Measurements from ENCODE around the gene CREB3L2.

Gene CREB3L2

DNA sequence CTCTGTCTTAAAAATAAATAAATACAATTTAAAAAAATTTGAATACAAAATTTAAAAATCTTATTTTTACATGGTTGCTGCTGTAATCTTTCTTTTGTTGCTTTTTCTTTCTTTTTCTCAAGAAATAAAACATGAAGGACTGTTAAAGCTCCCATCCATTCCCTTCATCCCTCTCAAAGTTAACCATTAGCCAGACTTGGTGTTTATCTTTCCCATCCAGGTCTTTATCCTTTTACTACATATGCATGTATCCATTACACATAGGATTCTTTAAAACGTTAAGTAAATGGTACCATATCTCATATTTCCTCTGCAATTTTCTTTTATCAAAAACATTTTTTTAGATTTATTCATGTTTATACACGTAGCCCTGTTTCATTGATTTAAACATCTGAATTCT lies 70.1 kb downstream of the CREB3L2 start:
- no peak for DNase-seq
- Histone ChIP-seq H3K9ac (ENCODE audit: low read length) (no peak overlapping the region), H2BK5ac (ENCODE audit: low read depth, low read length, poor library complexity) (no peak overlapping the region), H3K4me2 (ENCODE audit: low read length) (no peak overlapping the region), H3K4me3 (ENCODE audit: low read depth, low read length) (no peak overlapping the region), H2AK5ac (ENCODE audit: low read length) (no peak overlapping the region), H2BK12ac (ENCODE audit: low read length) (no peak overlapping the region), H4K12ac (ENCODE audit: low read depth, low read length) (no peak overlapping the region), H3K4ac (ENCODE audit: low read depth, low read length) (no peak overlapping the region), H3K79me1 (ENCODE audit: low read length) (peaks cover 9% of the 10 kb centered on the region), H2BK120ac (ENCODE audit: insufficient read depth, low read length, poor library complexity) (no peak overlapping the region), H3K18ac (ENCODE audit: low read length) (no peak overlapping the region), H2AFZ (ENCODE audit: insufficient read depth, low read length, poor library complexity) (no peak overlapping the region), H3K4me1 (ENCODE audit: control insufficient read depth in 1 of 2, insufficient read depth in 2 of 2, low read length in 2 of 2) (peaks cover 20 to 34% of the 10 kb centered on the region in 2 experiments), H3K14ac (ENCODE audit: low read length) (no peak overlapping the region), H3K23ac (ENCODE audit: low read length) (no peak overlapping the region), H3K79me2 (ENCODE audit: control insufficient read depth, insufficient read depth, low read length, poor library complexity) (peaks cover 8% of the 10 kb centered on the region), H4K91ac (ENCODE audit: low read depth, low read length) (no peak overlapping the region), H3K27me3 (ENCODE audit: insufficient read depth, low read length) (no peaks in the 10 kb centered on the region), H4K8ac (ENCODE audit: low read depth, low read length) (no peak overlapping the region), H3K27ac (ENCODE audit: low read depth, low read length) (no peak overlapping the region), H3K36me3 (ENCODE audit: control insufficient read depth in 1 of 2, insufficient read depth in 2 of 2, low read length in 2 of 2) (peaks cover 10 to 15% of the 10 kb centered on the region in 2 experiments), H3K9me3 (ENCODE audit: insufficient read depth, low read depth, low read length) (no peaks in the 10 kb centered on the region)
- no CpG with 5 or more reads among the region's 2 CpGs for WGBS (ENCODE audit: extremely low coverage, insufficient coverage, insufficient read length)

- H3K79me1 ChIP-seq (ENCODE audit: low read length), result peaks cover 5% of the 10 kb centered on the region
- no peak overlapping the region for H3K23ac ChIP-seq (ENCODE audit: low read length)
- H2BK12ac ChIP-seq (ENCODE audit: low read length), result no peak overlapping the region
- H3K27me3 ChIP-seq (ENCODE audit: insufficient read depth, low read length), result no peaks in the 10 kb centered on the region
- H3K9ac ChIP-seq (ENCODE audit: low read length), result no peak overlapping the region
- H3K4me3 ChIP-seq (ENCODE audit: low read depth, low read length), result no peak overlapping the region
- no peak overlapping the region for H3K4me2 ChIP-seq (ENCODE audit: low read length)
- no peak overlapping the region for H3K14ac ChIP-seq (ENCODE audit: low read length)
- H2BK5ac ChIP-seq (ENCODE audit: low read depth, low read length, poor library complexity), result no peak overlapping the region
- peaks cover 8% of the 10 kb centered on the region for H3K79me2 ChIP-seq (ENCODE audit: control insufficient read depth, insufficient read depth, low read length, poor library complexity)
- peaks cover 9 to 22% of the 10 kb centered on the region in 2 experiments for H3K4me1 ChIP-seq (ENCODE audit: control insufficient read depth in 1 of 2, insufficient read depth in 2 of 2, low read length in 2 of 2)
- peak; percentile 82 to 94 for DNase-seq
- H2BK120ac ChIP-seq (ENCODE audit: insufficient read depth, low read length, poor library complexity), result no peak overlapping the region
- H4K8ac ChIP-seq (ENCODE audit: low read depth, low read length), result no peak overlapping the region
- no peaks in the 10 kb centered on the region for H3K9me3 ChIP-seq (ENCODE audit: insufficient read depth, low read depth, low read length)
- H4K12ac ChIP-seq (ENCODE audit: low read depth, low read length), result no peak overlapping the region
- H2AK5ac ChIP-seq (ENCODE audit: low read length), result no peak overlapping the region
- H4K91ac ChIP-seq (ENCODE audit: low read depth, low read length), result no peak overlapping the region
- H3K36me3 ChIP-seq (ENCODE audit: control insufficient read depth in 1 of 2, insufficient read depth in 2 of 2, low read length in 2 of 2), result peaks cover 14 to 20% of the 10 kb centered on the region in 2 experiments
- no peak overlapping the region for H3K18ac ChIP-seq (ENCODE audit: low read length)
- H2AFZ ChIP-seq (ENCODE audit: insufficient read depth, low read length, poor library complexity), result no peak overlapping the region
- no peak overlapping the region for H3K27ac ChIP-seq (ENCODE audit: low read depth, low read length)
- peak overlapping the region; percentile 72 for H3K4ac ChIP-seq (ENCODE audit: low read depth, low read length)
- WGBS (ENCODE audit: extremely low coverage, insufficient coverage, insufficient read length), result no CpG with 5 or more reads among the region's 2 CpGs
These were observed 71.3 kb downstream of the CREB3L2 start for GRCh38 chr7:137930581-137930980.

- H3K79me2 ChIP-seq (ENCODE audit: control insufficient read depth, insufficient read depth, low read length, poor library complexity), result peaks cover 8% of the 10 kb centered on the region
- no peak overlapping the region for H2AFZ ChIP-seq (ENCODE audit: insufficient read depth, low read length, poor library complexity)
- no peaks in the 10 kb centered on the region for H3K27me3 ChIP-seq (ENCODE audit: insufficient read depth, low read length)
- peaks cover 6 to 15% of the 10 kb centered on the region in 2 experiments for H3K4me1 ChIP-seq (ENCODE audit: control insufficient read depth in 1 of 2, insufficient read depth in 2 of 2, low read length in 2 of 2)
- no peak overlapping the region for H3K23ac ChIP-seq (ENCODE audit: low read length)
- H4K12ac ChIP-seq (ENCODE audit: low read depth, low read length), result no peak overlapping the region
- no peak overlapping the region for H3K4me3 ChIP-seq (ENCODE audit: low read depth, low read length)
- H3K27ac ChIP-seq (ENCODE audit: low read depth, low read length), result no peak overlapping the region
- H3K9me3 ChIP-seq (ENCODE audit: insufficient read depth, low read depth, low read length), result no peaks in the 10 kb centered on the region
- H3K4ac ChIP-seq (ENCODE audit: low read depth, low read length), result peak overlapping the region; percentile 2
- no peak overlapping the region for H4K8ac ChIP-seq (ENCODE audit: low read depth, low read length)
- H3K79me1 ChIP-seq (ENCODE audit: low read length), result peaks cover 3% of the 10 kb centered on the region
- H3K9ac ChIP-seq (ENCODE audit: low read length), result no peak overlapping the region
- H3K36me3 ChIP-seq (ENCODE audit: control insufficient read depth in 1 of 2, insufficient read depth in 2 of 2, low read length in 2 of 2), result peaks cover 14 to 24% of the 10 kb centered on the region in 2 experiments
- no peak for DNase-seq
- WGBS (ENCODE audit: extremely low coverage, insufficient coverage, insufficient read length), result no CpG with 5 or more reads among the region's 5 CpGs
- no peak overlapping the region for H4K91ac ChIP-seq (ENCODE audit: low read depth, low read length)
- H3K14ac ChIP-seq (ENCODE audit: low read length), result no peak overlapping the region
- H2BK120ac ChIP-seq (ENCODE audit: insufficient read depth, low read length, poor library complexity), result no peak overlapping the region
- H3K18ac ChIP-seq (ENCODE audit: low read length), result no peak overlapping the region
- H2BK5ac ChIP-seq (ENCODE audit: low read depth, low read length, poor library complexity), result no peak overlapping the region
- H3K4me2 ChIP-seq (ENCODE audit: low read length), result no peak overlapping the region
- H2BK12ac ChIP-seq (ENCODE audit: low read length), result no peak overlapping the region
- H2AK5ac ChIP-seq (ENCODE audit: low read length), result no peak overlapping the region
These were observed 73.3 kb downstream of the CREB3L2 start for GRCh38 chr7:137928626-137929025.

GRCh38 chr7:137927386-137927785 lies 74.5 kb downstream of the CREB3L2 start:
- Histone ChIP-seq H3K79me1 (ENCODE audit: low read length) (peaks cover under 1% of the 10 kb centered on the region), H3K18ac (ENCODE audit: low read length) (no peak overlapping the region), H3K79me2 (ENCODE audit: control insufficient read depth, insufficient read depth, low read length, poor library complexity) (peaks cover 7% of the 10 kb centered on the region), H3K4me2 (ENCODE audit: low read length) (no peak overlapping the region), H3K27me3 (ENCODE audit: insufficient read depth, low read length) (no peaks in the 10 kb centered on the region), H2BK120ac (ENCODE audit: insufficient read depth, low read length, poor library complexity) (no peak overlapping the region), H3K9ac (ENCODE audit: low read length) (no peak overlapping the region), H3K23ac (ENCODE audit: low read length) (no peak overlapping the region), H3K36me3 (ENCODE audit: control insufficient read depth in 1 of 2, insufficient read depth in 2 of 2, low read length in 2 of 2) (peaks cover 14 to 26% of the 10 kb centered on the region in 2 experiments), H2AFZ (ENCODE audit: insufficient read depth, low read length, poor library complexity) (no peak overlapping the region), H3K14ac (ENCODE audit: low read length) (no peak overlapping the region), H2AK5ac (ENCODE audit: low read length) (no peak overlapping the region), H3K4me3 (ENCODE audit: low read depth, low read length) (no peak overlapping the region), H3K9me3 (ENCODE audit: insufficient read depth, low read depth, low read length) (no peaks in the 10 kb centered on the region), H4K91ac (ENCODE audit: low read depth, low read length) (no peak overlapping the region), H4K12ac (ENCODE audit: low read depth, low read length) (no peak overlapping the region), H2BK12ac (ENCODE audit: low read length) (no peak overlapping the region), H3K27ac (ENCODE audit: low read depth, low read length) (no peak overlapping the region), H4K8ac (ENCODE audit: low read depth, low read length) (no peak overlapping the region), H3K4ac (ENCODE audit: low read depth, low read length) (no peak overlapping the region), H2BK5ac (ENCODE audit: low read depth, low read length, poor library complexity) (no peak overlapping the region), H3K4me1 (ENCODE audit: control insufficient read depth in 1 of 2, insufficient read depth in 2 of 2, low read length in 2 of 2) (peaks cover 2 to 6% of the 10 kb centered on the region in 2 experiments)
- DNase-seq, result no peak
